ENCODE results near the gene POLR3A. TPM values are rescaled to one million over a fixed set of nuclear protein-coding genes. Genes with fewer than 3 reads are reported as not detected.

Gene POLR3A
- total RNA-seq, 4 donors from 2014 or later: 8.3 to 13.5 (median 12.0) TPM

DNA sequence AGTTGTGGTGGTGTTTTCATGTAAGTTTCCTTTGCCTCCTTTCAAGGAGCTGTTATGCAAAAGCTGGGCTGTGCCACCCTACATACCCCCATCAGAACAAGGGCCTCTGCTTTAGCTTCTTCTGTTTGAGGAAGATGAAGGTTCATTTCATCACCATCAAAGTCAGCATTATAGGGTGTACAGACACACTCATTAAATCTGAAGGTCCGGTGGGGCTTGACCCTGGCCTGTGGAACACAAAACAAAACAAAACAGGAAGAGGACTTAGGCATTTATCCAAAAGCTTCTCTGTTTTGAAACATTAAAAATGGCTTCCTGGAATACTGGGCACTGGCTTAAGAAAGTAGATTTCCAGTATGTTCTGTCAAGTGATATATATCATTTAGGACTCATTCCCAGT, 15.8 kb downstream of the POLR3A start:
- Histone ChIP-seq H3K36me3 (peaks cover 16 to 100% (median 35%) of the 10 kb centered on the region in 3 donors), H3K4me1 (no peaks in the 10 kb centered on the region), H3K4me3 (no peak overlapping the region), H3K9me3 (no peaks in the 10 kb centered on the region), H3K27ac (no peak overlapping the region), H3K27me3 (no peaks in the 10 kb centered on the region)
- no peak for DNase-seq
- TF ChIP-seq POLR2A (IDR thresholded peaks at IDR 0.05): no peak
- TF ChIP-seq, protein P1, sequence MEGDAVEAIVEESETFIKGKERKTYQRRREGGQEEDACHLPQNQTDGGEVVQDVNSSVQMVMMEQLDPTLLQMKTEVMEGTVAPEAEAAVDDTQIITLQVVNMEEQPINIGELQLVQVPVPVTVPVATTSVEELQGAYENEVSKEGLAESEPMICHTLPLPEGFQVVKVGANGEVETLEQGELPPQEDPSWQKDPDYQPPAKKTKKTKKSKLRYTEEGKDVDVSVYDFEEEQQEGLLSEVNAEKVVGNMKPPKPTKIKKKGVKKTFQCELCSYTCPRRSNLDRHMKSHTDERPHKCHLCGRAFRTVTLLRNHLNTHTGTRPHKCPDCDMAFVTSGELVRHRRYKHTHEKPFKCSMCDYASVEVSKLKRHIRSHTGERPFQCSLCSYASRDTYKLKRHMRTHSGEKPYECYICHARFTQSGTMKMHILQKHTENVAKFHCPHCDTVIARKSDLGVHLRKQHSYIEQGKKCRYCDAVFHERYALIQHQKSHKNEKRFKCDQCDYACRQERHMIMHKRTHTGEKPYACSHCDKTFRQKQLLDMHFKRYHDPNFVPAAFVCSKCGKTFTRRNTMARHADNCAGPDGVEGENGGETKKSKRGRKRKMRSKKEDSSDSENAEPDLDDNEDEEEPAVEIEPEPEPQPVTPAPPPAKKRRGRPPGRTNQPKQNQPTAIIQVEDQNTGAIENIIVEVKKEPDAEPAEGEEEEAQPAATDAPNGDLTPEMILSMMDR (IDR thresholded peaks at IDR 0.05): no peak
- 64 to 83% methylated on average over 1 of the region's 1 CpG for WGBS, 2 donors
- intact Hi-C loops (cut with DNase I): no loop called here

DNA sequence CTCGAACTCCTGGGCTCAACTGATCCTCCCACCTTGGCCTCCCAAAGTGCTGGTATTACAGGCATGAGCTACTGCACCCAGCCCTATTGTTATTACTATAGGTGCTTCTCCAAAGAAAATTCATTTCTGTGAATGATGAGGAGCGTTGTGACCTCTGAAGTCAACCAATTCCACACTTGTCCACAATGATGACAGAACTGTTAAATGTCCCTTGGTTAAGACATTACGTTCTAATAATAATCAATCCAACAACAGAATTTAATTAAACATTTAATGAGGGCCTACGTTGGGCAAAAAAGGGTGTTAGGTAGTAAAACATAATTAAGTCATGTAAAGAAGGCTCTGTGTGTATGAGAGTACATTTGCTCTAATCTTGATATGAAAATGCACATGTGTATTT, 18.2 kb downstream of the POLR3A start:
- TF ChIP-seq, protein P1 (IDR thresholded peaks at IDR 0.05): no peak
- TF ChIP-seq POLR2A (IDR thresholded peaks at IDR 0.05): no peak
- H3K27ac ChIP-seq: no peak overlapping the region
- 79 to 88% methylated on average over 4 of the region's 4 CpGs for WGBS, 2 donors
- H3K36me3 ChIP-seq: peaks cover 16 to 100% (median 21%) of the 10 kb centered on the region in 3 donors
- H3K4me1 ChIP-seq: no peaks in the 10 kb centered on the region
- H3K9me3 ChIP-seq: no peaks in the 10 kb centered on the region
- H3K4me3 ChIP-seq: no peak overlapping the region
- intact Hi-C loops (cut with DNase I): no loop called here
- H3K27me3 ChIP-seq: no peaks in the 10 kb centered on the region
- DNase-seq: no peak

DNA sequence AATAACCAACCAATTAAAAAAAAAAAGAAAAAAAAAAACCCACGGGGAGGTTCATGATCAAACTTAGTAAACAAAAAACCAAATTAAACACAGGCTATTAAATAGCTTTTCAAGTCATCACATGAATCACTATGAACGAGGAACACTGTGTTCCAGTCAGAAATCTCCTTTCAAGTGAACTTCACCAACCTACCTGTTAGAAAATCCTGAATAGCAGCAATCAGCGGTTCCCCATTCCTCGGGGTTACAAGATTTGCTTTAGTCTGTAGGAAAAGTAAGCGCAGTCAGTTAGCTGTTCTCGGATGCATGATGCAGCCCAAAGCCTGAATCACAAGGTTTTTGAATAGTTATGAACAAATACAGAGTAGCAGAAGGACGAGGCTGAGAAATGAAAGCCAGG, 19.0 kb downstream of the POLR3A start:
- H3K4me3 ChIP-seq: no peak overlapping the region
- no peak for TF ChIP-seq POLR2A (IDR thresholded peaks at IDR 0.05)
- TF ChIP-seq, protein P1 (IDR thresholded peaks at IDR 0.05): no peak
- H3K9me3 ChIP-seq: no peaks in the 10 kb centered on the region
- H3K36me3 ChIP-seq: peaks cover 20 to 100% (median 25%) of the 10 kb centered on the region in 3 donors
- intact Hi-C loops (cut with DNase I): no loop called here
- no peaks in the 10 kb centered on the region for H3K4me1 ChIP-seq
- 73 to 79% methylated on average over 7 of the region's 7 CpGs for WGBS, 2 donors
- no peaks in the 10 kb centered on the region for H3K27me3 ChIP-seq
- DNase-seq: no peak
- H3K27ac ChIP-seq: no peak overlapping the region

DNA sequence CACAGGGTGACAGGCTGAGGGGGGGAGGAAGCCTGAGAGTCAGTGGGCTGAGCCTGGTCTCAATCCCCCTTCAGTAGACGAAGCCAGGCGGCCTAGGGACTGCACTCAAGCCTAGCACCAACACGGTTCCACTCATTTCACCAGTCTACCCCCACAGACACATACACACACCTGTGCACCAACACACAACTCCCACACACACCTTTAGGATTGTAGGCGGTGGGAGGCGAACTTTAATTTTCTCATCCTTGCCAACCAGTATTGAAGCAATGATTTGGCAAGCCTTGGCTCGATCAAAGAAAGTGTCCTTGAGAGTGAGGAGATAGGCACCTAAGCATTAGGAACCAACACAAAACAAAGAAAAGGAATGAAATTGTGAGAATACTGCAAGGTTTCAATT, 19.7 kb downstream of the POLR3A start:
- WGBS, 2 donors: 88 to 91% methylated on average over 3 to 6 of the region's 6 CpGs

DNA sequence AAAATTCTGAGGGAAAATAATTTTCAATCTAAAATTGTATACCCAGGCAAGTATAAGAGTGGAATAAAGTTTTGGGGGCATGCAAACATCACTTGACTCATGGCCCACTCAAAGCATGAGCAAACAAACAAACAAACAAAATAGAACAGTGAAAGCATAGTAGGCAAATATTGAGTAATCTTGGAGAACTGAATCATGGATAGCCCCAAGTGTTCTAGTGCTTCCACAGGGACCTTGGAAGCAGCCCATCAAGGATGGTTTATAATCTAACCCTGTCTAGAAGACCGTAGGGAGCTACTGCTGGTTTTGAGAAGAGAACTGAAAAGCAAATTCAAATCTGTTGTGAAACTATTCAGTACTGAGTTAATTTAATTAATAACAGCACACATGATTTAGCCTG, 22.1 kb downstream of the POLR3A start:
- DNase-seq: no peak
- TF ChIP-seq, protein P1 (IDR thresholded peaks at IDR 0.05): no peak
- TF ChIP-seq POLR2A (IDR thresholded peaks at IDR 0.05): no peak
- Histone ChIP-seq H3K4me3 (no peak overlapping the region), H3K36me3 (peaks cover 29 to 100% (median 38%) of the 10 kb centered on the region in 3 donors), H3K9me3 (no peaks in the 10 kb centered on the region), H3K4me1 (no peaks in the 10 kb centered on the region), H3K27ac (no peak overlapping the region), H3K27me3 (no peaks in the 10 kb centered on the region)
- intact Hi-C loops (cut with DNase I): no loop called here
- WGBS, 2 donors: 60 to 71% methylated on average over 1 of the region's 1 CpG

More for the DNA sequence above, 19.7 kb downstream of the POLR3A start:
- no peak for DNase-seq
- no peaks in the 10 kb centered on the region for H3K9me3 ChIP-seq
- H3K36me3 ChIP-seq: peaks cover 21 to 100% (median 31%) of the 10 kb centered on the region in 3 donors
- intact Hi-C loops (cut with DNase I): no loop called here
- no peak overlapping the region for H3K27ac ChIP-seq
- no peaks in the 10 kb centered on the region for H3K4me1 ChIP-seq
- H3K27me3 ChIP-seq: no peaks in the 10 kb centered on the region
- TF ChIP-seq, protein P1 (IDR thresholded peaks at IDR 0.05): no peak
- TF ChIP-seq POLR2A (IDR thresholded peaks at IDR 0.05): no peak
- H3K4me3 ChIP-seq: no peak overlapping the region

Measured in esophagus squamous epithelium (tissue), 5 donors.